H9 (cell line): Measurements from ENCODE around the gene DGUOK. TPM values are rescaled to one million over a fixed set of nuclear protein-coding genes. Genes with fewer than 3 reads are reported as not detected.

Experiments
- DNase-seq: peaks from one replicate; pipeline ENCODE4 v3.0.0-alpha.2; 2017
- H2AFZ ChIP-seq: one replicate; pipeline ENCODE4 v1.6.1; 2013; ENCODE audit warnings: mild to moderate bottlenecking, low read length, control low read depth, moderate library complexity
- H2AK5ac ChIP-seq: 2 replicates; pipeline ENCODE4 v1.6.1; 2013; ENCODE audit warnings: low read length, control low read depth, mixed read lengths; ENCODE audit not compliant: insufficient read length
- H2BK120ac ChIP-seq: one replicate; pipeline ENCODE4 v1.6.1; 2013; ENCODE audit warnings: low read depth, mild to moderate bottlenecking, low read length, control low read depth, inconsistent platforms; ENCODE audit not compliant: poor library complexity, severe bottlenecking
- H2BK12ac ChIP-seq: 2 replicates; pipeline ENCODE4 v1.6.1; 2013; ENCODE audit warnings: low read length, control low read depth, mixed read lengths, low read depth; ENCODE audit not compliant: insufficient read length
- H2BK15ac ChIP-seq: 2 replicates; pipeline ENCODE4 v1.6.1; 2013; ENCODE audit warnings: low read depth, low read length, control low read depth
- H2BK20ac ChIP-seq: one replicate; pipeline ENCODE4 v1.6.1; 2013; ENCODE audit warnings: low read depth, mild to moderate bottlenecking, low read length, control low read depth, inconsistent platforms; ENCODE audit not compliant: poor library complexity, severe bottlenecking
- H2BK5ac ChIP-seq: 2 replicates; pipeline ENCODE4 v1.6.1; 2013; ENCODE audit warnings: low read length, control low read depth, mixed read lengths; ENCODE audit not compliant: insufficient read length
- H3K14ac ChIP-seq: 2 replicates; pipeline ENCODE4 v1.6.1; 2013; ENCODE audit warnings: low read length, control low read depth; ENCODE audit not compliant: insufficient read depth
- H3K18ac ChIP-seq: 2 replicates; pipeline ENCODE4 v1.6.1; 2013; ENCODE audit warnings: low read depth, mild to moderate bottlenecking, mixed read lengths, low read length, control low read depth; ENCODE audit not compliant: insufficient read length
- H3K23ac ChIP-seq: 2 replicates; pipeline ENCODE4 v1.6.1; 2013; ENCODE audit warnings: low read length, control low read depth, mixed read lengths, low read depth; ENCODE audit not compliant: insufficient read length
- H3K23me2 ChIP-seq: 2 replicates; pipeline ENCODE4 v1.6.1; 2013; ENCODE audit warnings: low read depth, mild to moderate bottlenecking, mixed read lengths, low read length, control low read depth; ENCODE audit not compliant: insufficient read length, poor library complexity, severe bottlenecking
- H3K27ac ChIP-seq: 2 replicates; pipeline ENCODE4 v1.5.1; 2013; ENCODE audit warnings: low read length, control low read depth, mixed read lengths, low read depth; ENCODE audit not compliant: insufficient read length
- H3K27me3 ChIP-seq: 2 replicates; pipeline ENCODE4 v1.6.1; 2013; ENCODE audit warnings: low read length, control low read depth, inconsistent platforms; ENCODE audit not compliant: insufficient read depth
- H3K4ac ChIP-seq: 2 replicates; pipeline ENCODE4 v1.6.1; 2013; ENCODE audit warnings: low read depth, mild to moderate bottlenecking, control low read depth, inconsistent platforms, low read length, moderate library complexity
- H3K4me1 ChIP-seq: 2 replicates; pipeline ENCODE4 v1.6.1; 2013; ENCODE audit warnings: low read length, control low read depth, inconsistent platforms; ENCODE audit not compliant: insufficient read depth
- H3K4me2 ChIP-seq: 2 replicates; pipeline ENCODE4 v1.6.1; 2013; ENCODE audit warnings: low read length, control low read depth, mixed read lengths; ENCODE audit not compliant: insufficient read length, insufficient read depth
- H3K56ac ChIP-seq: 2 replicates; pipeline ENCODE4 v1.6.1; 2013; ENCODE audit warnings: low read depth, mild to moderate bottlenecking, mixed read lengths, low read length, control low read depth; ENCODE audit not compliant: insufficient read length
- H3K79me1 ChIP-seq: 2 replicates; pipeline ENCODE4 v1.6.1; 2013; ENCODE audit warnings: low read depth, mild to moderate bottlenecking, moderate library complexity, low read length, control low read depth, inconsistent platforms; ENCODE audit not compliant: insufficient read depth, poor library complexity, severe bottlenecking
- H3K79me2 ChIP-seq: 2 replicates; pipeline ENCODE4 v1.6.1; 2013; ENCODE audit warnings: low read length, control low read depth, inconsistent platforms; ENCODE audit not compliant: insufficient read depth
- H3K9ac ChIP-seq: 2 replicates; pipeline ENCODE4 v1.6.1; 2013; ENCODE audit warnings: low read length, control low read depth, mixed read lengths; ENCODE audit not compliant: insufficient read length; ENCODE audit errors: extremely low read depth
- H3K9me3 ChIP-seq: one replicate; pipeline ENCODE4 v1.6.1; 2013; ENCODE audit warnings: low read depth, low read length, inconsistent platforms; ENCODE audit not compliant: control insufficient read depth
- H3T11ph ChIP-seq: one replicate; pipeline ENCODE4 v1.6.1; 2013; ENCODE audit warnings: mild to moderate bottlenecking, low read length, control low read depth, inconsistent platforms
- H4K20me1 ChIP-seq: one replicate; pipeline ENCODE4 v1.6.1; 2013; ENCODE audit not compliant: control insufficient read depth, insufficient read length, insufficient read depth
- H4K5ac ChIP-seq: 2 replicates; pipeline ENCODE4 v1.6.1; 2013; ENCODE audit warnings: low read depth, mild to moderate bottlenecking, mixed read lengths, low read length, control low read depth; ENCODE audit not compliant: insufficient read length
- H4K8ac ChIP-seq: replicated peaks from 2 replicates; pipeline ENCODE4 v1.6.1; 2013; ENCODE audit warnings: low read length, control low read depth, mixed read lengths, low read depth; ENCODE audit not compliant: insufficient read length
- H4K91ac ChIP-seq: 2 replicates; pipeline ENCODE4 v1.6.1; 2013; ENCODE audit warnings: low read depth, mild to moderate bottlenecking, moderate library complexity, mixed read lengths, low read length, control low read depth; ENCODE audit not compliant: insufficient read length
- H3K27ac Mint-ChIP-seq, 3 experiments: 2 replicates in 2 of 3; 3 replicates in 1 of 3; pipeline ENCODE4 v1.8.0; 2020 to 2021; ENCODE audit warnings: mixed read lengths in 3 of 3, mild to moderate bottlenecking in 1 of 3, moderate library complexity in 1 of 3
- H3K27me3 Mint-ChIP-seq: 2 replicates; pipeline ENCODE4 v1.8.0; 2021; ENCODE audit warnings: low read depth, mild to moderate bottlenecking, moderate library complexity, mixed read lengths
- H3K36me3 Mint-ChIP-seq, 3 experiments: 2 replicates in 2 of 3; 3 replicates in 1 of 3; pipeline ENCODE4 v1.8.0; 2020 to 2021; ENCODE audit warnings: low read depth in 3 of 3, mixed read lengths in 3 of 3; ENCODE audit not compliant: insufficient read depth in 1 of 3
- H3K4me1 Mint-ChIP-seq, 2 experiments: 2 replicates each; pipeline ENCODE4 v1.8.0; 2020; ENCODE audit warnings: mixed read lengths in 2 of 2
- H3K4me3 Mint-ChIP-seq, 2 experiments: 2 replicates in 1 of 2; 3 replicates in 1 of 2; pipeline ENCODE4 v1.8.0; 2020 to 2021; ENCODE audit warnings: mild to moderate bottlenecking in 2 of 2, mixed read lengths in 2 of 2, moderate library complexity in 1 of 2
- H3K9me3 Mint-ChIP-seq, 2 experiments: 2 replicates in 1 of 2; 3 replicates in 1 of 2; pipeline ENCODE4 v1.8.0; 2020; ENCODE audit warnings: mild to moderate bottlenecking in 2 of 2, mixed read lengths in 2 of 2, moderate library complexity in 1 of 2
- CTCF ChIP-seq: fragments of 200-600 bp; sonication (generic); conservative IDR thresholded peaks from 3 replicates; pipeline ENCODE4 v1.8.0; 2021; ENCODE audit warnings: antibody characterized with exemption, mild to moderate bottlenecking
- WGBS: extraction: QIAGEN DNeasy Blood & Tissue Kit; methylation state at CpG from one replicate; pipeline ENCODE4 v1.1.7; 2013; ENCODE audit warnings: missing lambda C conversion rate, low lambda C conversion rate, mixed read lengths; ENCODE audit not compliant: insufficient read length; ENCODE audit errors: extremely low coverage; 5-methylcytosine and 5-hydroxymethylcytosine counted together
- total RNA-seq: library from RNA; stranded (reverse); gene quantifications from 2 replicates; pipeline ENCODE4 v1.2.1, GENCODE V29; 2021

The DGUOK gene
- total RNA-seq, 1 experiment from 2014 or later = 98.5 TPM

GRCh38 chr2:73910873-73911547, 15.7 kb upstream of the DGUOK start:
- H3K27me3 ChIP-seq = no peaks in the 10 kb centered on the region

More at GRCh38 chr2:73910873-73911547, 15.7 kb upstream of the DGUOK start:
- H2BK12ac ChIP-seq = no peak overlapping the region
- H3K79me1 ChIP-seq = no peaks in the 10 kb centered on the region
- H3K4me2 ChIP-seq = no peak overlapping the region
- H2AK5ac ChIP-seq = no peak overlapping the region
- no peak overlapping the region for H3K18ac ChIP-seq
- Mint-ChIP-seq H3K27me3 (peaks cover 3% of the 10 kb centered on the region), H3K36me3 (no peaks in the 10 kb centered on the region), H3K4me3 (no peak overlapping the region), H3K9me3 (no peaks in the 10 kb centered on the region), H3K4me1 (peaks cover 4 to 5% of the 10 kb centered on the region in 2 experiments), H3K27ac (no peak overlapping the region)
- TF ChIP-seq CTCF = no peak
- no peaks in the 10 kb centered on the region for H3K23me2 ChIP-seq
- no peak overlapping the region for H3K23ac ChIP-seq
- no peak overlapping the region for H4K5ac ChIP-seq
- H3K4ac ChIP-seq = no peak overlapping the region
- no peak overlapping the region for H2BK120ac ChIP-seq
- no peaks in the 10 kb centered on the region for H3K79me2 ChIP-seq
- H4K20me1 ChIP-seq = no peaks in the 10 kb centered on the region
- H3T11ph ChIP-seq = no peak overlapping the region
- no peak overlapping the region for H2BK5ac ChIP-seq
- no peaks in the 10 kb centered on the region for H3K4me1 ChIP-seq
- H3K9me3 ChIP-seq = no peaks in the 10 kb centered on the region
- H4K8ac ChIP-seq = no peak overlapping the region
- WGBS = no CpG with 5 or more reads among the region's 6 CpGs
- no peak overlapping the region for H3K9ac ChIP-seq
- no peak overlapping the region for H3K14ac ChIP-seq
- H2AFZ ChIP-seq = no peak overlapping the region
- H2BK15ac ChIP-seq = no peak overlapping the region
- H3K56ac ChIP-seq = no peak overlapping the region
- no peak for DNase-seq
- H2BK20ac ChIP-seq = no peak overlapping the region
- H3K27ac ChIP-seq = no peak overlapping the region
- H4K91ac ChIP-seq = no peak overlapping the region
